AG04450 (cell line): ENCODE results near the gene MACC1. TPM values are rescaled to one million over a fixed set of nuclear protein-coding genes. Genes with fewer than 3 reads are reported as not detected.

Source experiments
- CTCF ChIA-PET: fragments of 300-600, 350-600 bp; formaldehyde crosslinking; extraction: SDS; loops from one replicate; lab custom pipeline; 2022; ENCODE audit warnings: antibody characterized with exemption, inconsistent platforms; lab: Charles Lee
- POLR2A ChIA-PET: fragments of 350-600 bp; formaldehyde crosslinking; extraction: SDS; loops from one replicate; lab custom pipeline; 2021; ENCODE audit warnings: antibody characterized with exemption, inconsistent platforms; lab: Yijun Ruan, JAX
- DNase-seq: peaks from one replicate; pipeline ENCODE4 v3.0.0-alpha.2; 2011; ENCODE audit warnings: low read depth, low spot score
- H3K27ac ChIP-seq: one replicate; pipeline ENCODE4 v1.5.1; 2012; ENCODE audit warnings: low read depth, low read length, control low read depth
- H3K27me3 ChIP-seq: one replicate; pipeline ENCODE4 v1.6.0; 2012; ENCODE audit warnings: low read length; ENCODE audit not compliant: control insufficient read depth, insufficient read depth
- H3K4me3 ChIP-seq: 2 replicates; pipeline ENCODE4 v1.5.1; 2011; ENCODE audit warnings: mild to moderate bottlenecking, low read depth, low read length, control low read depth
- H3K9me3 ChIP-seq: 2 replicates; pipeline ENCODE4 v1.5.1; 2012; ENCODE audit warnings: low read length; ENCODE audit not compliant: control insufficient read depth, insufficient read depth
- CTCF ChIP-seq: IDR thresholded peaks from 2 replicates; pipeline ENCODE4 v1.5.1; 2011; ENCODE audit warnings: low read depth, low read length, control low read depth, inconsistent platforms
- polyA plus RNA-seq: library from polyadenylated mRNA; depleted of rRNA; stranded (reverse); fragments of >200 nt; gene quantifications from 2 replicates; pipeline ENCODE4 v1.2.3, GENCODE V29; 2011

The MACC1 gene
- polyA plus RNA-seq, 1 experiment = 0.07 TPM

DNA sequence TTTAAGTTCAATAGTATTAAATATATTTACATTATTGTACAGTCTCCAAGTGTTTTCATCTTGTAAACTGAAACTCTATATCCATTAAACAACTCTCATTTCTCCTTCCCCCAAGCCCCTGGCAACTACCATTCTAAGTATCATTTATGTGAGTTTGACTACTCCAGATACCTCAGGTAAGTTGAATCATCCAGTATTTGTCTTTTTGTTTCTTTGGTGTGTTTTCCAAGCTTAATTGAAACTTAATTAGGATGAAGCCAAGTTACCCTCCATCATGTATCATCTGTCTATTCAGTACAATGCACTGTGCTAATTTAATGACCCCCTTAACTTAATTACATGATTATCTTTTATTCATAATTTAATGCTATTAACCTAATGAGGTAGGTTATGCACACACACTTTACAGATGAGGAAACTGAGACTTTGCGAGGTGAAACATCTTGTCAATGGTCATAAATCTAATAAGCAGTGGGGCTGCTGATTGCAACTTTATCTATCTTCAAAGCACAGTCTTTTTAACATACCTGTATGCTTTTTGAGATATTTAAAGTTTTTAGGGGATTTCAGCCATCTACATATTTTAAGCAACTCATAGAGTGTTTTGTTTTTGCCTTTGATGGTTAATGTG, 663 bp downstream of the MACC1 start:
- Histone ChIP-seq H3K9me3 (no peaks in the 10 kb centered on the region), H3K27ac (no peak overlapping the region), H3K27me3 (no peaks in the 10 kb centered on the region), H3K4me3 (no peak overlapping the region)
- TF ChIP-seq CTCF = no peak
- CTCF ChIA-PET = no interaction called here
- DNase-seq = no peak
- POLR2A ChIA-PET = no interaction called here

- no peaks in the 10 kb centered on the region for H3K9me3 ChIP-seq
- H3K27me3 ChIP-seq = no peaks in the 10 kb centered on the region
- DNase-seq = no peak
- ChIA-PET POLR2A (no interaction called here), CTCF (interaction anchor here (0.6 kb wide), 1 partner anchor 31 kb away, joined by 7 read pairs; no protein-coding TSS in a partner anchor)
- TF ChIP-seq CTCF = no peak
- no peak overlapping the region for H3K27ac ChIP-seq
- H3K4me3 ChIP-seq = no peak overlapping the region
Measured at GRCh38 chr7:20214921-20215669, 2.1 kb downstream of the MACC1 start.

GRCh38 chr7:20214132-20214531, 3.1 kb downstream of the MACC1 start:
- Histone ChIP-seq H3K4me3 (no peak overlapping the region), H3K27ac (no peak overlapping the region), H3K9me3 (peaks cover 1% of the 10 kb centered on the region), H3K27me3 (no peaks in the 10 kb centered on the region)
- DNase-seq = no peak
- ChIA-PET CTCF (no interaction called here), POLR2A (no interaction called here)
- no peak for TF ChIP-seq CTCF

GRCh38 chr7:20213378-20213777, 3.8 kb downstream of the MACC1 start:
- DNase-seq = no peak
- Histone ChIP-seq H3K4me3 (no peak overlapping the region), H3K27ac (no peak overlapping the region), H3K9me3 (peaks cover 8% of the 10 kb centered on the region), H3K27me3 (no peaks in the 10 kb centered on the region)
- ChIA-PET CTCF (no interaction called here), POLR2A (no interaction called here)
- no peak for TF ChIP-seq CTCF

GRCh38 chr7:20211376-20211775, 5.8 kb downstream of the MACC1 start:
- no peak overlapping the region for H3K4me3 ChIP-seq
- DNase-seq = no peak
- H3K27me3 ChIP-seq = no peaks in the 10 kb centered on the region
- ChIA-PET CTCF (no interaction called here), POLR2A (no interaction called here)
- H3K27ac ChIP-seq = no peak overlapping the region
- no peak for TF ChIP-seq CTCF
- H3K9me3 ChIP-seq = peaks cover 8% of the 10 kb centered on the region
